Testis (tissue), 3 donors: ENCODE results near the gene TRAPPC11. TPM values are rescaled to one million over a fixed set of nuclear protein-coding genes. Genes with fewer than 3 reads are reported as not detected.
A peak's percentile ranks its signal among the peaks of the same experiment; 100 is the strongest.

Source experiments
- DNase-seq: peaks from one replicate; pipeline ENCODE4 v3.0.0-alpha.2; 2019
- H3K27ac ChIP-seq, 2 donors: fragments of 200-600 bp; sonication (generic); one replicate each; pipeline ENCODE4 v1.5.1; 2019
- H3K27me3 ChIP-seq: fragments of 200-600 bp; sonication (generic); one replicate; pipeline ENCODE4 v1.5.1; 2019
- H3K36me3 ChIP-seq: fragments of 200-600 bp; sonication (generic); one replicate; pipeline ENCODE4 v1.5.1; 2017; ENCODE audit warnings: low read depth; ENCODE audit errors: missing control alignments
- H3K4me1 ChIP-seq: fragments of 200-600 bp; sonication (generic); one replicate; pipeline ENCODE4 v1.5.1; 2019
- H3K4me3 ChIP-seq, 2 donors: fragments of 200-600 bp; sonication (generic); one replicate each; pipeline ENCODE4 v1.5.1; 2017 to 2019
- H3K9me3 ChIP-seq: fragments of 200-600 bp; sonication (generic); one replicate; pipeline ENCODE4 v1.5.1; 2017
- POLR2A ChIP-seq: fragments of 450-650 bp; IDR thresholded peaks from one replicate; pipeline ENCODE4 v1.6.1; 2017; ENCODE audit warnings: antibody characterized with exemption, mild to moderate bottlenecking, moderate library complexity
- WGBS, 2 donors: methylation state at CpG; one replicate each; pipeline ENCODE4 v1.1.5; 2018; 5-methylcytosine and 5-hydroxymethylcytosine counted together
- intact Hi-C: fragments of 100-400 bp; cut with DNase I; formaldehyde crosslinking; loops from one replicate; pipeline ENCODE4 v1.15.1; 2023; ENCODE audit warnings: low total_unique reads
- polyA plus RNA-seq: library from polyadenylated mRNA; stranded (reverse); fragments of 350-450 nt; fragmentation: Illumina TruSeq; extraction: RNeasy Lipid Tissue Mini Kit (QIAGEN cat#74804); gene quantifications from one replicate; pipeline ENCODE4 v1.2.3, GENCODE V29; 2014; ENCODE audit warnings: low read depth, low replicate concordance; ENCODE audit not compliant: insufficient read depth
- total RNA-seq, 2 donors: library from RNA; depleted of rRNA; stranded (reverse); fragments of >200 nt; gene quantifications; one replicate each; pipeline ENCODE4 v1.2.3, GENCODE V29; 2016
- TF ChIP-seq, protein P1 (sequence below), 3 experiments: fragments of 450-650 bp in 2 of 3; fragments of 200-600 bp in 1 of 3; sonication (generic) in 1 of 3; IDR thresholded peaks; one replicate each; pipeline ENCODE4 v1.5.1; 2016 to 2019; ENCODE audit warnings: antibody characterized with exemption in 3 of 3, mild to moderate bottlenecking in 2 of 3, moderate library complexity in 1 of 3

The TRAPPC11 gene
- total and polyA plus RNA-seq, 3 donors from 2014 or later: 31.2 to 81.6 (median 65.2) TPM

DNA sequence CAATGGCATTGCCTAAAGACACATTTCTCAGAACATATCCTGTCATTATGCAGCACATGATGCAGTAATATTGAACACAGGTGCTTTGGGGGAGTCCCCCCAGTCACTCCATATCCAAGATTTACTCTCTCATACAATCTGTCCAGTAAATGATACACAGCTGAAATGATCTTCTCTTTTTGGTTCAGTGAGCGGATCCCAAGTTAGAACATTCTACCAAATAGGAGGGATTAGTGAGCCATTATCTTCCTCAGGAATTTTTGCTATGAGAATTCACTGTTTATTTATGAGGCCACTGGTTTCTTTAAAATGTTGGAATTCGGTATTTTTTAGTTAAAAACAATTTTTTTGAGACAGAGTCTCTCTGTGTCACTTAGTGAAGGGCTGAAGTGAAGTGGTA, 96.5 kb downstream of the TRAPPC11 start:
- no peaks in the 10 kb centered on the region for H3K9me3 ChIP-seq

DNA sequence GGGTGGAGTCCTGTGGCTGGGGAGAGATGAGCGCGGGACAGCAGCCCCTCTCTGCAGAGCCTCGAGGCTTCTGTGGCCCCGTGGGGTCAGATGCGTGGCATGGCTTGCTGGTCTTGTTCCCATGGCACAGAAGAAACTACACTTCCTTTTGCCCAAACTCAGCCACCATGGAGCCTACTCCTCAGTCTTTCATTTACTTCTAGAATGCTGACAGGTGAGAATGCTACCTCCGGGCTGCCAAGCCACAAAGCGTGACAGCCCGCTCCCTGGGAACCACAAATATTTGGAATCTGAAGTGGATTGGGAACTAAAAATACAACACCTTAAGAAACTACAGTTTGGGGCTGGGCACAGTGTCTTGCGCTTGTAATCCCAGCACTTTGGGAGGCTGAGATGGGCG, 98.0 kb downstream of the TRAPPC11 start:
- intact Hi-C loops: no loop called here
- H3K4me3 ChIP-seq: no peak overlapping the region
- no peaks in the 10 kb centered on the region for H3K9me3 ChIP-seq
- no peaks in the 10 kb centered on the region for H3K27me3 ChIP-seq
- H3K36me3 ChIP-seq: no peaks in the 10 kb centered on the region
- no peak overlapping the region for H3K27ac ChIP-seq
- 72 to 88% methylated on average over 10 of the region's 10 CpGs for WGBS, 2 donors
- no peak for DNase-seq
- TF ChIP-seq, protein P1, sequence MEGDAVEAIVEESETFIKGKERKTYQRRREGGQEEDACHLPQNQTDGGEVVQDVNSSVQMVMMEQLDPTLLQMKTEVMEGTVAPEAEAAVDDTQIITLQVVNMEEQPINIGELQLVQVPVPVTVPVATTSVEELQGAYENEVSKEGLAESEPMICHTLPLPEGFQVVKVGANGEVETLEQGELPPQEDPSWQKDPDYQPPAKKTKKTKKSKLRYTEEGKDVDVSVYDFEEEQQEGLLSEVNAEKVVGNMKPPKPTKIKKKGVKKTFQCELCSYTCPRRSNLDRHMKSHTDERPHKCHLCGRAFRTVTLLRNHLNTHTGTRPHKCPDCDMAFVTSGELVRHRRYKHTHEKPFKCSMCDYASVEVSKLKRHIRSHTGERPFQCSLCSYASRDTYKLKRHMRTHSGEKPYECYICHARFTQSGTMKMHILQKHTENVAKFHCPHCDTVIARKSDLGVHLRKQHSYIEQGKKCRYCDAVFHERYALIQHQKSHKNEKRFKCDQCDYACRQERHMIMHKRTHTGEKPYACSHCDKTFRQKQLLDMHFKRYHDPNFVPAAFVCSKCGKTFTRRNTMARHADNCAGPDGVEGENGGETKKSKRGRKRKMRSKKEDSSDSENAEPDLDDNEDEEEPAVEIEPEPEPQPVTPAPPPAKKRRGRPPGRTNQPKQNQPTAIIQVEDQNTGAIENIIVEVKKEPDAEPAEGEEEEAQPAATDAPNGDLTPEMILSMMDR (IDR thresholded peaks at IDR 0.05): no peak
- no peak for TF ChIP-seq POLR2A
- H3K4me1 ChIP-seq: no peaks in the 10 kb centered on the region

More for the DNA sequence above, 96.5 kb downstream of the TRAPPC11 start:
- Histone ChIP-seq H3K4me3 (no peak overlapping the region), H3K27me3 (no peaks in the 10 kb centered on the region), H3K36me3 (no peaks in the 10 kb centered on the region), H3K4me1 (no peaks in the 10 kb centered on the region), H3K27ac (no peak overlapping the region)
- TF ChIP-seq, protein P1 (IDR thresholded peaks at IDR 0.05): no peak
- TF ChIP-seq POLR2A: no peak
- no peak for DNase-seq
- intact Hi-C loops: no loop called here
- WGBS, 2 donors: 73 to 82% methylated on average over 2 of the region's 2 CpGs

DNA sequence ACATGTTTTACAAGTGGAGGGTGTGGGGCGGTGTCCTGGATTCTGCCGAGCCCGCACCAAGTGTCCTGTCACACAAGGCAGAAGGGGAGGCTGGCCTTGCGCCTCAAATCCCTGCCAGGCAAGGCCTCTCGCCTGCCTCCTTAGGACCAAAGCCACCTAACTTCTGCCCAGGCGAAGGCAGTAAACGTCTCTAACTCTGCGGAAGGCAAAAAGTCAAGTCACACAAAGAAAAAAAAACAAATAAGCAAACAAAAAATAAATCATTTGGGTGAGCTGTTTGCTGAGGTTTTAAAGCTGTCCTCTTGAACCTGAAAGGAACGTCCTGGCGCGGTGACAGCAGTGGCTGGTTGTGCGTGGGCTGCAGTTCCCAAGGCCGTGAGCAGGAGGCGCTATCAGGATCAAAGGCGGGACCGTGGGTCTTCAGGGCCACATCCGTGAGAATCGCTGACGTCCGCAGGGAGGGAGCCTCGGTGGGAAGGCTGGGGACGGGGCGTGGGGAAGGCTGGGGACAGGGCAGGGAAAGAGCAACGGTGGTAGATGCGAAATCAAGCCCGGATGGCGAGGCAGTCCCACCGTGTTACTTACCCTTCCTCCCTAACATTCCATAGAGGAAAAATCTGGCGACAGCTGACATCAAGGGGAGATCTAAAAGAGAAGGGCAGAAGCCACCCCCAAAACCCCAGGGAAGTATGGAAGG, 99.1 kb downstream of the TRAPPC11 start:
- TF ChIP-seq, protein P1 (IDR thresholded peaks at IDR 0.05): peak in 2 of 3 experiments; percentile 32 to 55
- no peak for TF ChIP-seq POLR2A
- H3K27me3 ChIP-seq: no peaks in the 10 kb centered on the region
- 24 to 27% methylated on average over 29 of the region's 29 CpGs for WGBS, 2 donors
- no peaks in the 10 kb centered on the region for H3K4me1 ChIP-seq
- peak; percentile 86 for DNase-seq
- H3K27ac ChIP-seq: peak overlapping the region in 1 of 2 donors; percentile 72
- H3K36me3 ChIP-seq: no peaks in the 10 kb centered on the region
- no peaks in the 10 kb centered on the region for H3K9me3 ChIP-seq
- intact Hi-C loops: no loop called here
- peak overlapping the region; percentile 32 to 37 for H3K4me3 ChIP-seq

DNA sequence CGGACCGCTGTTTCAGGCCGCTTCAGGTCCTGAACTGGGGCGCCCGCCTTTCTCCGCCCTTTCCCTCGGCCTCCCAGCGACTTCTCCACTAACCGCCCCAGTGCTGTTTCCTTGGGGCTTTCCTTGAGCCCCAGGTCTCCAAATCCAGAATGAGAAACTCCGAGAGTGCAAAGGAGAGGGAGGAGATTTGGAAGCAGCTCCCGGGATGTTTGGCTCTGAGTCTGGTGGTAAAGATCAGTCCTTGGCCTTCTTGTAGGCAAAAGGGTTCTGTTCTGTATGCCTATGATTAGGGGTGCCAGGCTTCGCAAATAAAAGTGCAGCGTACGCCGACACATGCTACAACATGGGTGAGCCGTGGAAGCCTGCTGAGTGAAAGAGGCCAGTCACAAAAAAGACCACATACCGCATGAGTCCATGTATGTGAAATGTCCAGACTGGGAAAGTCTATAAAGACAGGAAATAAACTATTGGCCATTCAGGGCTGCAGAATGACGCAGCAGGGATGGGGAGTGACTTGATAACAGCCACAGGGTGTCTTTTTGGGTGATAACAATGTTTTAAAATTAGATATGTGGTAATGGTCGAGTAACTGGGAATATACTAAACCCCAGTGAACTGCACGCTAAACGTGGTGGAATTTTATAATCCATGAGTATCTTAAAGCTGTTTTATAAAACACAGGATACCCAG, 99.8 kb downstream of the TRAPPC11 start:
- DNase-seq: no peak
- H3K4me1 ChIP-seq: no peaks in the 10 kb centered on the region
- 52 to 56% methylated on average over 14 to 21 of the region's 21 CpGs for WGBS, 2 donors
- no peaks in the 10 kb centered on the region for H3K27me3 ChIP-seq
- no peaks in the 10 kb centered on the region for H3K9me3 ChIP-seq
- intact Hi-C loops: no loop called here
- peak overlapping the region; percentile 32 to 37 for H3K4me3 ChIP-seq
- no peaks in the 10 kb centered on the region for H3K36me3 ChIP-seq
- TF ChIP-seq, protein P1 (IDR thresholded peaks at IDR 0.05): no peak
- no peak for TF ChIP-seq POLR2A
- H3K27ac ChIP-seq: peak overlapping the region in 1 of 2 donors; percentile 72
